HCT116 (cell line): ENCODE measurements around the gene FAM163B. TPM values are rescaled to one million over a fixed set of nuclear protein-coding genes. Genes with fewer than 3 reads are reported as not detected.

Experiments used
- ATAC-seq: fragments of 200-7000 bp; cut with Tn5 transposase; 2 replicates; pipeline ENCODE4 v1.9.1; 2020; ENCODE audit warnings: mild to moderate bottlenecking, moderate library complexity
- BruUV-seq: library from RNA; stranded (reverse); fragments of 400-500 nt; replicated peaks from 2 replicates; lab custom pipeline; 2021; lab: Mats Ljungman, UMichigan
- CTCF ChIA-PET: fragments of 300-600 bp; sonication (Branson Sonifier 250); formaldehyde crosslinking; loops from one replicate; lab custom pipeline; 2021; ENCODE audit warnings: antibody characterized with exemption; lab: Charles Lee
- POLR2A ChIA-PET: fragments of 300-600, 350-600 bp; sonication (Branson Sonifier 250); formaldehyde crosslinking; loops from one replicate; lab custom pipeline; 2021; ENCODE audit warnings: antibody characterized with exemption; lab: Charles Lee
- RAD21 ChIA-PET, 2 experiments: fragments of 300-600 bp; sonication (Branson Sonifier 250); formaldehyde crosslinking; loops; one replicate each; lab custom pipeline; 2023; ENCODE audit warnings: low total read pairs in 2 of 2; ENCODE audit not compliant: uncharacterized antibody in 2 of 2, unreplicated experiment in 2 of 2, low non-redundant PET in 1 of 2; lab: Charles Lee
- DNase-seq: peaks from one replicate; pipeline ENCODE4 v3.0.0-alpha.2; 2010; ENCODE audit warnings: low read depth, low spot score
- H2AFZ ChIP-seq: fragments of 200-600 bp; shearing (Covaris generic), sonication (generic); 2 replicates; pipeline ENCODE4 v1.6.1; 2017; ENCODE audit warnings: low read depth, mixed run types, mixed read lengths, antibody characterized with exemption, low read length; ENCODE audit not compliant: poor library complexity, severe bottlenecking
- H3K27ac ChIP-seq: 2 replicates; pipeline ENCODE4 v1.5.1; 2012; ENCODE audit warnings: low read depth, low read length
- H3K27me3 ChIP-seq: fragments of 200-600 bp; sonication (generic); 2 replicates; pipeline ENCODE4 v1.6.1; 2016; ENCODE audit warnings: mixed run types, low read length, mixed read lengths; ENCODE audit not compliant: insufficient read depth
- H3K36me3 ChIP-seq, 2 experiments: fragments of 200-500 bp in 1 of 2; fragments of 200-600 bp in 1 of 2; sonication (Bioruptor generic) in 1 of 2; sonication (generic) in 1 of 2; 2 replicates each; pipeline versions ENCODE4 v1.5.1 to v1.6.1; 2014 to 2016; ENCODE audit warnings: low read length in 2 of 2, inconsistent platforms in 1 of 2, mixed read lengths in 1 of 2, mixed run types in 1 of 2; ENCODE audit not compliant: insufficient read depth in 2 of 2, control insufficient read depth in 1 of 2
- H3K4me1 ChIP-seq, 2 experiments: fragments of 200-600 bp in 1 of 2; sonication (generic) in 1 of 2; 2 replicates each; pipeline versions ENCODE4 v1.5.1 to v1.6.1; 2012 to 2017; ENCODE audit warnings: low read length in 2 of 2, inconsistent platforms in 1 of 2, mild to moderate bottlenecking in 1 of 2, mixed read lengths in 1 of 2, mixed run types in 1 of 2, moderate library complexity in 1 of 2; ENCODE audit not compliant: insufficient read depth in 2 of 2, control insufficient read depth in 1 of 2
- H3K4me2 ChIP-seq: fragments of 200-600 bp; sonication (generic); 2 replicates; pipeline ENCODE4 v1.6.1; 2017; ENCODE audit warnings: mixed run types, low read length, mixed read lengths
- H3K4me3 ChIP-seq, 2 experiments: fragments of 200-600 bp in 1 of 2; sonication (generic) in 1 of 2; replicated peaks in 1 of 2; 2 replicates each; pipeline ENCODE4 v1.5.1; 2011 to 2016; ENCODE audit warnings: low read length in 2 of 2, control low read depth in 1 of 2, low read depth in 1 of 2, mild to moderate bottlenecking in 1 of 2, mixed read lengths in 1 of 2, mixed run types in 1 of 2
- H3K79me2 ChIP-seq: fragments of 200-600 bp; sonication (generic); 2 replicates; pipeline ENCODE4 v1.6.1; 2017; ENCODE audit warnings: mild to moderate bottlenecking, mixed run types, low read length, moderate library complexity, mixed read lengths; ENCODE audit not compliant: insufficient read depth
- H3K9ac ChIP-seq: fragments of 200-600 bp; sonication (generic); 2 replicates; pipeline ENCODE4 v1.6.1; 2016; ENCODE audit warnings: low read length, mixed read lengths
- H3K9me2 ChIP-seq: fragments of 200-600 bp; sonication (generic), shearing (Covaris generic); 2 replicates; pipeline ENCODE4 v1.6.1; 2017; ENCODE audit warnings: mixed run types, mild to moderate bottlenecking, moderate library complexity; ENCODE audit not compliant: insufficient read depth
- H3K9me3 ChIP-seq, 2 experiments: fragments of 200-500 bp in 1 of 2; fragments of 200-600 bp in 1 of 2; sonication (Bioruptor generic) in 1 of 2; sonication (generic) in 1 of 2; 2 replicates each; pipeline ENCODE4 v1.6.1; 2014 to 2017; ENCODE audit warnings: low read length in 2 of 2, mixed read lengths in 2 of 2, inconsistent platforms in 1 of 2, low read depth in 1 of 2, mild to moderate bottlenecking in 1 of 2, mixed run types in 1 of 2, moderate library complexity in 1 of 2; ENCODE audit not compliant: control insufficient read depth in 1 of 2, insufficient read depth in 1 of 2
- H4K20me1 ChIP-seq: fragments of 200-600 bp; sonication (generic), shearing (Covaris generic); 2 replicates; pipeline ENCODE4 v1.6.1; 2017; ENCODE audit warnings: mixed run types, mild to moderate bottlenecking, moderate library complexity; ENCODE audit not compliant: insufficient read depth
- CEBPB ChIP-seq: IDR thresholded peaks from 2 replicates; pipeline ENCODE4 v1.6.1; 2012; ENCODE audit warnings: low read depth
- EGR1 ChIP-seq: IDR thresholded peaks from 2 replicates; pipeline ENCODE4 v1.6.1; 2012; ENCODE audit warnings: low read depth
- POLR2AphosphoS5 ChIP-seq: IDR thresholded peaks from 2 replicates; pipeline ENCODE4 v1.6.1; 2011; ENCODE audit warnings: mild to moderate bottlenecking, low read depth, low read length, moderate library complexity
- SIN3A ChIP-seq: IDR thresholded peaks from 2 replicates; pipeline ENCODE4 v1.6.1; 2012; ENCODE audit warnings: low read depth
- SRF ChIP-seq: IDR thresholded peaks from 2 replicates; pipeline ENCODE4 v1.6.1; 2012; ENCODE audit warnings: low read depth
- ZNF274 ChIP-seq: fragments of 200-500 bp; sonication (Bioruptor generic); IDR thresholded peaks from 2 replicates; pipeline ENCODE4 v1.6.1; 2014; ENCODE audit warnings: mild to moderate bottlenecking, low read depth, low read length, inconsistent platforms
- intact Hi-C: fragments of 100-400 bp; cut with micrococcal nuclease; formaldehyde crosslinking; loops from 2 replicates; pipeline ENCODE4 v1.10.0; 2022
- total RNA-seq: library from RNA; stranded (reverse); gene quantifications from one replicate; pipeline ENCODE4 v1.2.1, GENCODE V29; 2021; ENCODE audit not compliant: unreplicated experiment
- TF ChIP-seq, protein P1 (sequence below): IDR thresholded peaks from 2 replicates; pipeline ENCODE4 v1.6.1; 2011; ENCODE audit warnings: mild to moderate bottlenecking, low read length, moderate library complexity; ENCODE audit not compliant: insufficient replicate concordance; ENCODE audit errors: extremely low read depth
- TF ChIP-seq, protein P2 (sequence below): IDR thresholded peaks from 2 replicates; pipeline ENCODE4 v1.6.1; 2012

FAM163B gene
- total RNA-seq, 1 experiment from 2014 or later: not detected

DNA sequence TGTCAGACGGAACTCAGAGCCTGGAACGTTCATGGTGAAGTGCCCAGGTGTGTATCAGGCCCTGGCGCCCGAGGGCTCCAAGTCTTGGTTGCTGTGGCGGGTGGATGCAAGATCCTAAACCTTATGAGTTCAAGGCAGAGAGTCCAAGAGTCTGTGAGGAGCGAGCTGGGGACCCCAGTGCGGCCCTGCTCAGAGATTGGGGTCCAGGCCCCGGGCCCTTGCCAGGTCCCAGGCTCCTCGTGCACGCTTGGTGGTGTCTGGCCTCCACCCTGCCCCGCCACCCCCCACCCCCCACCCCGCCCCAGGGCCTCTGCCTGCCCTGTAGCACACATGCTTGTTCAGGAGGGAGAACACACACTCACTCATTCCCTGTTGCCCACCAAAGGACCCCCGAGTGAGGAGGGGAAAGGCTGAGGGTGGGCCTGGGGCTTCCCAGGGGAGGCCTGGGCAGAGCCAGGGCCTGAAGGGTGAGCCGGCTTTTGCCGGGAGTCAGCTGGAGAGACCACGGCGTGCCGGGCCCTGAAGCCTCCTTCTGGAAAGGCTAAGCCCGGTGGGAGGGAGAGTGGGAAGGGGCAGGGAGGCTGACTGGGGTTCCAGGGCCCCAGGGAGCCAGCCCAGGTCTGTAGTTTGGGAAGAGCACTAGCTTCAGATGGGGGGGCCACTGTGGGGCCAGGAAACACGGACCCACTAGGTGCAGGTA, 37.1 kb downstream of the FAM163B start (continued):
- TF ChIP-seq, protein P1, sequence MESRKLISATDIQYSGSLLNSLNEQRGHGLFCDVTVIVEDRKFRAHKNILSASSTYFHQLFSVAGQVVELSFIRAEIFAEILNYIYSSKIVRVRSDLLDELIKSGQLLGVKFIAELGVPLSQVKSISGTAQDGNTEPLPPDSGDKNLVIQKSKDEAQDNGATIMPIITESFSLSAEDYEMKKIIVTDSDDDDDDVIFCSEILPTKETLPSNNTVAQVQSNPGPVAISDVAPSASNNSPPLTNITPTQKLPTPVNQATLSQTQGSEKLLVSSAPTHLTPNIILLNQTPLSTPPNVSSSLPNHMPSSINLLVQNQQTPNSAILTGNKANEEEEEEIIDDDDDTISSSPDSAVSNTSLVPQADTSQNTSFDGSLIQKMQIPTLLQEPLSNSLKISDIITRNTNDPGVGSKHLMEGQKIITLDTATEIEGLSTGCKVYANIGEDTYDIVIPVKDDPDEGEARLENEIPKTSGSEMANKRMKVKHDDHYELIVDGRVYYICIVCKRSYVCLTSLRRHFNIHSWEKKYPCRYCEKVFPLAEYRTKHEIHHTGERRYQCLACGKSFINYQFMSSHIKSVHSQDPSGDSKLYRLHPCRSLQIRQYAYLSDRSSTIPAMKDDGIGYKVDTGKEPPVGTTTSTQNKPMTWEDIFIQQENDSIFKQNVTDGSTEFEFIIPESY: no peak

DNA sequence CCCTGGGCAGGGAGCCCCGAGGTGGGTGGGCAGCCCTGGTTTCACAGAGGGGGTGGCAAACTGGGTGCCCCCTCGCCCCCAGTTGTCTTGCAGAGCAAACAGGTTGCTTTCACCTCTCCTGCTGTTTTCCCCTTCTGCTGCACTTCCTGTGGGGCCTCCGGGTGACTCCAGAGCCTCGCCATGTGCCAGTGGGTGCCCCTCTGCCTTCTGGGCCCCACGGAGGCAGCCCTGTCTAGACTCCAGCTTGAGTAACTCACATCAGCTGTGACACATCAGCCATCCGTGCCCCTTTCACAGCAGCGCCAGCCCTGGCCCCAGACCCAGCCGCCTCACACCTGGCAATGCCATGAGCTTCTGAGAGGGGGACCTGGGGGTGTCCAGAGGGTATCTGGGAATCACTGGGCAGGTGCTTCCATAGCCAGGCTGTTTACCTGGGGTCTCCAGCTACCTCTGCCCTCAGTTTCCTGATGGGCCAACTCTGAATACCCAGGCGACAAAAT, 37.7 kb downstream of the FAM163B start:
- Histone ChIP-seq H3K9ac (no peak overlapping the region), H3K9me2 (no peaks in the 10 kb centered on the region), H2AFZ (no peak overlapping the region), H3K27me3 (no peaks in the 10 kb centered on the region), H3K27ac (no peak overlapping the region), H4K20me1 (no peaks in the 10 kb centered on the region), H3K9me3 (no peaks in the 10 kb centered on the region), H3K4me2 (no peak overlapping the region), H3K4me1 (no peaks in the 10 kb centered on the region), H3K36me3 (no peaks in the 10 kb centered on the region), H3K4me3 (no peak overlapping the region), H3K79me2 (no peaks in the 10 kb centered on the region)
- ATAC-seq (no peak), DNase-seq (no peak)
- TF ChIP-seq, protein P1: no peak
- TF ChIP-seq SIN3A (no peak), EGR1 (no peak), POLR2AphosphoS5 (no peak), CEBPB (no peak), ZNF274 (no peak), SRF (no peak)
- TF ChIP-seq, protein P2, sequence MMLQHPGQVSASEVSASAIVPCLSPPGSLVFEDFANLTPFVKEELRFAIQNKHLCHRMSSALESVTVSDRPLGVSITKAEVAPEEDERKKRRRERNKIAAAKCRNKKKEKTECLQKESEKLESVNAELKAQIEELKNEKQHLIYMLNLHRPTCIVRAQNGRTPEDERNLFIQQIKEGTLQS: no peak
- ChIA-PET CTCF (no interaction called here), POLR2A (no interaction called here), RAD21 (no interaction called here)
- no TSS peak for BruUV-seq
- intact Hi-C loops: no loop called here
